ENCODE data around the gene LRPAP1.

DNA sequence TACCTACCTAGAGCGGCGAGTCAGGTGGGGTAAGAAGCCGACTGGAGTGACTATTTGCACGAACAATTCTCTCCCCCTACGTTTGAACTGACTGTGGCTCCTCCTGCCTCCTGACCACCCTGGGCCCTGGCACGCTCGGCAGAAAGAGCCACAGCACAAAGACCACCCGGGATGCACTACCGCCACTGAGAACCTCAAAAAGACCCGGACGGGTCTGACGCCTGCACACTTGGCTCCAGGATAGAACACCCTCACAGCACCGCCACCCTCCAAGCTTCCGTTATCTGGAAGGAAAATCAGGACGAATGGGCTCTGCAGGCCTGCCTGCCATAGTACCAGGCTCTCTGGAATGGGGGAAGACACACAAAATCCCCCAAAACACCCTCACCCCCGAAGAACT, 2.2 kb downstream of the LRPAP1 start:
- TF ChIP-seq CTCF (conservative IDR thresholded peaks at IDR 0.05) (no peak), EZH2 (IDR thresholded peaks at IDR 0.05; ENCODE audit: low read depth) (no peak)

Measured in PC-9 (cell line).